Measurements from ENCODE around the gene HLA-DPA1.

The HLA-DPA1 gene

GRCh38 chr6:33023536-33023935 lies 49.9 kb downstream of the HLA-DPA1 start:
- Mint-ChIP-seq H3K9me3 (no peaks in the 10 kb centered on the region), H3K27ac (no peak overlapping the region), H3K27me3 (no peaks in the 10 kb centered on the region), H3K36me3 (ENCODE audit: low read depth) (no peaks in the 10 kb centered on the region), H3K4me1 (ENCODE audit: low read depth) (peaks cover 31% of the 10 kb centered on the region), H3K4me3 (no peak overlapping the region)

GRCh38 chr6:33021917-33022316 lies 51.5 kb downstream of the HLA-DPA1 start:
- Mint-ChIP-seq H3K4me3 (no peak overlapping the region), H3K4me1 (ENCODE audit: low read depth) (peaks cover 38% of the 10 kb centered on the region), H3K27ac (no peak overlapping the region), H3K27me3 (no peaks in the 10 kb centered on the region), H3K9me3 (no peaks in the 10 kb centered on the region), H3K36me3 (ENCODE audit: low read depth) (no peaks in the 10 kb centered on the region)

DNA sequence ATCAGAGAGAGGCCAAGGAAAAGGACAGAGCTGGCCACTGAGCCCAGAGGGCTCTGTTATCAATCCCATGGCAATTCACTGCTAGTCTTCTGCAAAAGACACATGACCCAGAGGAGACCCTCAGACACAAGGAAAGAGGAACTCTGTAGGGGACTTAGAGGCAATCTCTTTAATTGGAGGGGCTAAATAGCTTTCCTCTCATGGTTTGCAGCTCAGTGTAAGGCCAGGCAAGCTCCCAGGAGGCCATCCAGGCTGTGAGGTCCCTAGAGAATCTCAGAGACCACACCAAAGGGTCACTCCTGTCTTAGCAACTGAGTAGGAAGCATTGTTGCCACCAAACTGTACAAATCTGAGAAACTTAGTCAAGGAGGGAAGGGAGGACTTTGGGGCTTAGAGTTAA lies 54.1 kb downstream of the HLA-DPA1 start:
- no peaks in the 10 kb centered on the region for H3K27me3 Mint-ChIP-seq
- H3K36me3 Mint-ChIP-seq (ENCODE audit: low read depth): no peaks in the 10 kb centered on the region
- peaks cover 48% of the 10 kb centered on the region for H3K4me1 Mint-ChIP-seq (ENCODE audit: low read depth)
- H3K4me3 Mint-ChIP-seq: peak overlapping the region; percentile 77
- peak overlapping the region; percentile 88 for H3K27ac Mint-ChIP-seq
- H3K9me3 Mint-ChIP-seq: no peaks in the 10 kb centered on the region

DNA sequence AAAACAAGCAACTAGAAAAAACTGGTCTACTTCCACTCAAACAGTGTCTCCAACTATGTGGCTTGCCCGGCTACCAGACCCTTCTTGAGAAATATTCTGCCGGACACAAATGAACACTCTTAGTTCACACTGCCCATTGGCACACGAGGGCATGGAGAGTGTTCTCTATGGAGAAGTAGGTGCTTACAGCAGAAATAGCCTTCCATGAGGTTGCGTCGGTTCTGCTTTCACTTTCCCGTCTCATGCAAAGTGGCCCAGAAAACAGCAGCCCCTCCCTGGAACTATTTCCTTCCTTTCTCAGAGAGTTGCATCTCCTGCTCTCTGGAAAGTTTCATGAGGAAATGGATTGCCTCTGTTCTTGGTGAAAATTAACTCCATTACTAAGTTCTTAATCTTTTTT lies 54.5 kb downstream of the HLA-DPA1 start:
- Mint-ChIP-seq H3K27ac (peak overlapping the region; percentile 88), H3K27me3 (no peaks in the 10 kb centered on the region), H3K4me1 (ENCODE audit: low read depth) (peaks cover 48% of the 10 kb centered on the region), H3K36me3 (ENCODE audit: low read depth) (no peaks in the 10 kb centered on the region), H3K9me3 (no peaks in the 10 kb centered on the region), H3K4me3 (peak overlapping the region; percentile 77)

DNA sequence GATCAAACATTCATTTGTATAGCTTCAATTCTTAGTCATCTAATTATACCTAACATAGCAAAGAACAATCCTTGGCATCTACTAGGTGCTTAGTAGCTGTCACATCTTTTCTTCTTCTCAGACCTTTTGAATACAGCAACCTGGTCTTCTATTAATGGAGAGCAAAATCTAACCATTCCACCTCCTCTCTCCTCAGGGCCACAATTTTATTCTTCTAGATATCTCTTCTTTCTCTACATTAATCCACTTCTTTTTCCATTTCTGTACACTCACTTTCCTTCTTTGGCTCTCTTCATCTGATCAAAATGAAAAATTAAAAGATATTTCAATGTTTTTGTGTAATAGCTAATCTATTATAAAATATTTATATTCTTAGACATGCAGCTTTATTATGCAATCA lies 55.0 kb downstream of the HLA-DPA1 start:
- Mint-ChIP-seq H3K36me3 (ENCODE audit: low read depth) (no peaks in the 10 kb centered on the region), H3K4me1 (ENCODE audit: low read depth) (peaks cover 48% of the 10 kb centered on the region), H3K27me3 (no peaks in the 10 kb centered on the region), H3K27ac (peak overlapping the region; percentile 92), H3K9me3 (no peaks in the 10 kb centered on the region), H3K4me3 (peak overlapping the region; percentile 77)

- no peaks in the 10 kb centered on the region for H3K36me3 Mint-ChIP-seq (ENCODE audit: low read depth)
- no peaks in the 10 kb centered on the region for H3K27me3 Mint-ChIP-seq
- H3K9me3 Mint-ChIP-seq: no peaks in the 10 kb centered on the region
- peak overlapping the region; percentile 92 for H3K27ac Mint-ChIP-seq
- peaks cover 48% of the 10 kb centered on the region for H3K4me1 Mint-ChIP-seq (ENCODE audit: low read depth)
- peak overlapping the region; percentile 77 for H3K4me3 Mint-ChIP-seq
Measured at GRCh38 chr6:33017694-33018353, 55.6 kb downstream of the HLA-DPA1 start.

DNA sequence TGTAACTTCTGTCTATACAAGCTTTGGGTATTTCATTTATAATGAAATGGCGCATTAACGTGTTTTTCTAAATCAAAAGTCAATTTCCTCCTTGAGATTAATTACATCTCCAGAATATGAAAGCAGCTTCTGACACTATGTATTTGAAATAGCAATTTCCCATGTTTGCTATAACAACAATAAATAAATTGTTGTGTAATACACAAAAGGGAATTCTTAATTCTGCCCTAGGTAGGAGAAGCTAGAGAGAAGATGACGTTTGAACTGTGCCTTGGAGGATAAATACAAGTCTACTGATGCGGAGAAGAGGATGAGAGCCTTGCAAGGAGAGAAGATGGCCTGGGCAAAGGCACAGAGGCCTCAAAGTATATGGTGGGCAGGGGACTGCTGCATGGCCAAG lies 56.4 kb downstream of the HLA-DPA1 start:
- H3K4me3 Mint-ChIP-seq: no peak overlapping the region

DNA sequence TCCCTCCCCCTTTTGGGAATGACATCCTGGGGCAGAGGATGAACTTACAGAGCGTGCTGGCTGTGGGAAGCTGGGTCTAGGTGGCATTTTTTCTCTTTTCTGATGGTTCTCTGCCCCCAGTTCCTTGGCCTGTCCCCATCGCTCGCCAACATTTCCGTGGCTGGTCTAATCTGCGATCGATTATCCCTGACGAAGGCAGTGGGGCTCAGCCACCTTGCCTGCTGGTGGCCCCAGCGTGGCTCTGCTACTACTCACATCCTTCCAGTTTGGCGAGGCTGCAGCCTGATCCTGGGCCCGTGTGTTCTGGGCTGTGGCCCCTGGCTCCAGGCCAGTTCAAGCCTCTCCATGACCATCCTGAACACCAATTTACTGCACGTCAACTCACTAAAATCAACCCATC lies 57.7 kb downstream of the HLA-DPA1 start:
- H3K9me3 Mint-ChIP-seq: no peaks in the 10 kb centered on the region
- no peaks in the 10 kb centered on the region for H3K27me3 Mint-ChIP-seq
- peaks cover 48% of the 10 kb centered on the region for H3K4me1 Mint-ChIP-seq (ENCODE audit: low read depth)
- H3K27ac Mint-ChIP-seq: no peak overlapping the region
- no peaks in the 10 kb centered on the region for H3K36me3 Mint-ChIP-seq (ENCODE audit: low read depth)
- no peak overlapping the region for H3K4me3 Mint-ChIP-seq

More for the DNA sequence above, 56.4 kb downstream of the HLA-DPA1 start:
- Mint-ChIP-seq H3K27ac (no peak overlapping the region), H3K27me3 (no peaks in the 10 kb centered on the region), H3K36me3 (ENCODE audit: low read depth) (no peaks in the 10 kb centered on the region), H3K4me1 (ENCODE audit: low read depth) (peaks cover 48% of the 10 kb centered on the region), H3K9me3 (no peaks in the 10 kb centered on the region)

DNA sequence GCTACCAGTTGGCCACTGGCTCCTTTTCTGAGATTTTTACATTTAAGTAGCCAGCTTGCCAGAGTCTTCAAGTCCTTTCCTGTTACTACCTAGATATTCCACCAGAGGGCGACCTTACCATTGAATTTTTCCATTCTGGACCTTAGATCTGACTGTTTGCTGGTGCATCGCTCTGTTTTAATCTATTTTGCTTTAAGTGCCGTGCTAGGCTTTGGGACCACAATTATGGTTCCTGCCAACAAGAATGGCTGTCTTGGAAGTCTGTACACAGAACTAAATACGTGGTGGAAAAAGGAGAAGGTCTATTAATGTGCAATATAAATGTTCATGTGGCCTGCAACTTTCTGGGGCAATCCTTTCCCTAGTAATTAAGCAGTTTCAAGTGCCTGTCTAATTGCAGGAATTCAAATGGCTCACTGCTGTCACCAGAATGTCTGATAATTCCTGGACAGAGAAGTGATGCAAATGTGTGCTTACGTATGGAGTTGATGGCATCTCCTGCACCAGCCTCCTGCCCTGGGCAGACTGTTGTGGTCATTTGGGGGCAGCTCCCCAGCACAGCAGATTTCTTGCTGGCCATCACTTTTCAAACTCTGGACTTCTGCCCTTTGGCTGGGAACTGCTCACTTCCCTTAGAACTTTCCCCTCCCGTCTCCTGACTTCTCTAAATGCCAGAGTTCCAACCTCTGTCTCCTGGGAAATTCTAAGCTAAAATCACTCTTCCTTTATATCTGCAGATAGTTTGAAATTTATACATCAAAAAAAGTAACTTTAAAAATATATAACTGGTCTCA lies 58.4 kb downstream of the HLA-DPA1 start:
- no peaks in the 10 kb centered on the region for H3K27me3 Mint-ChIP-seq
- no peak overlapping the region for H3K4me3 Mint-ChIP-seq
- H3K36me3 Mint-ChIP-seq (ENCODE audit: low read depth): no peaks in the 10 kb centered on the region
- no peaks in the 10 kb centered on the region for H3K9me3 Mint-ChIP-seq
- no peak overlapping the region for H3K27ac Mint-ChIP-seq
- H3K4me1 Mint-ChIP-seq (ENCODE audit: low read depth): peaks cover 41% of the 10 kb centered on the region

Measured in stimulated activated naive CD8-positive, alpha-beta T cell treated with anti-CD3 and anti-CD28 coated beads, Interleukin-15, Interleukin-2, amounts not matched to agents 100 ng/mL and 50 ng/mL, for 24 hours (primary cell).